ENCODE results near the gene NMNAT3. TPM values are rescaled to one million over a fixed set of nuclear protein-coding genes. Genes with fewer than 3 reads are reported as not detected.

The NMNAT3 gene
- polyA plus RNA-seq, 1 donor, result 5.2 TPM

DNA sequence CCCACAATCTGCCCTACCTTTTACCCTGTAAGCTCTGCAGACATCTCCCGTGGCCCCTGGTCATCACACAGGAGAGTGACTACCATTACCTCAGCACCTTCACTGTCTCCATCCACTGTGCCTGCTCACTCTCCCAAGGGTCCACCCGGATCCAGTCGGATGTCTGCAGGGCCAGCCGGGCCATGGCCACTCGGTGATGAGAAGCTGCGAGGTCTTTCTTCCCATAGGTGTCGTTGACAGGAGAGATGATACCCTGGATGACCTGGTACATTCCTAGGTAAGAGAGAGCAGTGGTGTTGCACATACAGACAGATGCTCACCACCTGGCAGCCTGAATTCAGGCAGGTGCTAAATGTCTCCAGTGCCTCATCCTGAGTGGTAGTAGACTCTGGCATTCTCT, 99.0 kb downstream of the NMNAT3 start:
- no peak for DNase-seq (ENCODE audit: low read depth)

DNA sequence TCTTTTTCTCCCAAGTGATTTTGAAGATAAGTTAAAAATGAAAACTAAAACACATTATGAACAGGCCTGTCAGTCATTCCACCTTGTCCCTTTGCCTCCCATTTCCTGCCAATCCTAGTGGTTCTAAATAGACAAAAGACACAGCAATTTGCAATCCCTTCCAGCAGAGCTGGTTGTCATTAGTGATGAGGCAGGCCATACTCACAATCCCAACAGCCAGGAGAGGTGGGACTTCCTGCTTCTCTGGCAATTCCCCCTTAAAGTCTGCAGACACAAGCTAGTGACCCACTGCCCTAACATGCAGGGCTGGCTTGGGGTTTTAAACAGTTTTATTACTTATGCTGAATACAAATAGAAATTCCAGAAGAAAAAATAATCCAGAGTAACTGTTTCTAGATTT, 99.9 kb downstream of the NMNAT3 start:
- DNase-seq (ENCODE audit: low read depth), result no peak

DNA sequence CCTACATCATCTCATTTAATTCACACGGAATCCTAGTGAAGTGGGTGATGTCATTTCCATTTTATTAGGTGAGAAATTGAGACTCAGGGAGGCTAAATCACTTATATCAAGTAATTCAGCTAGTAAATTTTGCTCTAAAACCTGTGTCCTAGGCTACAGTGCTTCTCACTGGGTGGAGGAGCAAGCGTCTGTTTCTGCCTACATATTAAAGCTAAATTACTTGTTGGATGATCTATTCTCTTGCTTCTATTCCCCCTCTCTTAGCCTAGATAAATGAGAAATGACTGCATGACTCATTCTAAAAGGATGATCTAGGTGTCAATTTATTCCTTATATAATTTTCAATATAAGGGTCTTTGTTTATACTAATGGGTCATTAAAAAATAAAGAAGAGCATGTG, 100.4 kb downstream of the NMNAT3 start:
- no peak for DNase-seq (ENCODE audit: low read depth)

DNA sequence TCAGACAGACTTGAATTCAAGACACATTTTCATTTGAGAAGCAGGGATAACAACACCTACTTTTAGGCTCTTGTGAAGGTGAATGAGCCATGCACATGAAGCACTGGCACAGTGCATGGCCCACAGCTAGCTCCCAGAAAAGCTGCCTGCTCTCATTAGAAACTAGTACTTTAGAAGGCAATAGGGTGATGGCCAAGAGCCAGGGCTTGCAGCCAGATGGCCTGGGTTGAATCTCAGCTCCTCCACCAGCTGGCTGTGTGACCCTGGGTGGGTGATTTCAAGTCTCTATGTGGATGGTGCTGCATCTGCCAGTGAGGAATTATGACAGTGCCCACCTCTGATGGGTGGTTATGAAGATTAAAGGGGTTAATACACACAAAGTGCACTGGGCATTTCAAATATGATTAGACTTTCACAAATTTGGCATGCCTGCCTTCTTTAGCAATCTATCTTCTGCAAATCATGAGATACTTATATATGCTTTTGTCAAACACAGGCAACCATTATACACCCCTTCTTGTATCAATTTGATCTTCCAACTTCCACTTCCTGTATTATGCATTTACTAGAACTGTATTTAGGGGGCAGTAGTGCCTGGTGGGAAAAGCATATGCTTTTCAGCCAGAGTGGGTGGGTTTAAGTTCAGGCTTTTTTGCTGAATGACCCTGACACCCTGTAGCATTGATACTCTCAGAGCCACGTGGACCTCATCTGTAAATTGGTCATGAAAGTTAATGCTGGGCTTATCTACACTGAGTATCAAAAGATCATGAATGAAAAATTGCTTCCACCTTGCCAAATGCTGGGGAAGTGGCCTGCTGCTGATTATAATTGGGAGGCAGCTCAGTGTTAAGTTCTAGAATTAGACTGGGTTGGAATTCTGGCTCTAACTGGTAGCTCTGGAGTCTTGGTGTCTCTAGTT, 103.5 kb downstream of the NMNAT3 start:
- no peak for DNase-seq (ENCODE audit: low read depth)

DNA sequence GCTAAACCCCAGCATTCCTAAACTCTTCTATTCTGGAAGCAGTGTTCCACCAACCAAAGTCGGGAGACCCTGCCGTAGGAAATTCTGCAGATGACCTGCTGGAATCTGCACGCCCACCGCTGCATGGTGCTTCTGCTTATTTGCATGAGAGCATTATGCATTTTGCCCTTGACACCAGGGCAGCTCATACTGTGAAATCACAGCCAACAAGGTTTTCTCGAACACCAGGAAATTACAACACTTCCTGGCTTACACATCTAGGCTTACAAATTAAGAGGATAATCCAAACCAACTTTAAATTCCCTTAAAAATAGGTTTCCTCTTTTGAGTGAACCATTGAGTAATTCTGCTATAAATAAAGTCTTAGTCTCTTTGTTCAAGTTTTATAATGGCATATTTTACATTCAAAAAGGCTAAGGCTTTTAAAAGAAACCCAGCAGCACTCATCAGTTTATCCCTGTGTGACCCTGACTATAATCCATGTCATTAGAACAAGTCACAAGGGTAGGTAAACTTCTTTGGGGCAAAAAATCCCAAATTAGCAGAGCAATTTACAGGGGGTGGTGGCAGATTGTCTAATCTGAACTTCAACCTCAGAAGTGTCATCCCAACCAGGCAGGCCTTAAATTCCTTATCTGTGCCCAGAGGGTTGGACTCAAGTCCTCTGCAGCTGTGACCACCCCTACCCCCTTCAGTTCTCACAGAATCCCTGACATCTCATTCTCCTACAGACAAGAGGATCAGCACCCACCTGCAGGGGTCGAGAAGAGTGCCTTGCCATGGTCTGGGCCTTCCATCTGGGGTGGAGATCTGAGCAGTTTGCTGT, 104.7 kb downstream of the NMNAT3 start:
- no peak for DNase-seq (ENCODE audit: low read depth)

DNA sequence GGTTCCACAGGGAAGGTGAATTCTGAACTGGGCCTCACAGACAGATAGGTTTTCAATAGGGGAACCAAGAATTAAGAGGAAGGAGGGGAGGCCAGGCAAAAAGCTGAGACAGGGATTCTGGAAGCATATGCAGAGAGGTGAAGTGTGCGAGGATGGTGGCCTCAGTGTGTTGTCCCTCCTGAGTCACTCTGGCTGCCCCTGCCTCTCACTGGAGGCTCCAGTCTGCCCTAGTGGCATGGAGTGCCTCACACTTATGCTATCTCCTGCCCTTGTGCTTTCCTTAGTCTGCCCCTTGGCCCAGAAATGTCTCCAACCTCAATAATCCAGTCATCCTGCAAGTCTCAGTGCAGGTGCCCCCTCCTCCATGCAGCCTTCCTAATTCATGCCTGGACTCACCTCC, 106.1 kb downstream of the NMNAT3 start:
- DNase-seq (ENCODE audit: low read depth), result no peak

DNA sequence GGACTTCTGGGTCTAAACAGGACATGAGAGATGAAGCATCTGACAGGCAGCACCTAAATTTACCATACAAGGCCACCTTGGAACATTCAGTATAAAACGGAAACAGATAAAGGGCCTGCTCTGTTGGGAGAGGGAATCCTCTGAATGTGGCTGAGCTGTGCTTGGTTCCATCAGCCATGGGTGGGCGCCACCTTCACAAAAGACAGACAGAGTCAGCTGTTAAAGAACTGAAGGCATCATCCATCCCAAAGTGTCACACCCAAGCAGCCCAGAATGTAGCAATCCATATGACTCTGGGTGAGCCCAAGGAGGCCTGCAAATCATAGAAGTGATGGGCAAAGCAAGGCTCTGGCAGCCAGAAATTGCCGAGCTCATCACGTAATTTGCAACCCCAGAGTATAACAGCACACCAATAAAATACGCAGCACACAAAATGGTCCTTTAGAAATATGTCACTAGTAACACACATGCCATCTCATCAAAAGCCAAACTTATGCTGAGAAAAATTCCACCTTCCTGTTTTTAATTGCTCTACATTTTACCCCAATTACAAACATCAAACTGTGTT, 113.4 kb downstream of the NMNAT3 start:
- DNase-seq (ENCODE audit: low read depth), result no peak

DNA sequence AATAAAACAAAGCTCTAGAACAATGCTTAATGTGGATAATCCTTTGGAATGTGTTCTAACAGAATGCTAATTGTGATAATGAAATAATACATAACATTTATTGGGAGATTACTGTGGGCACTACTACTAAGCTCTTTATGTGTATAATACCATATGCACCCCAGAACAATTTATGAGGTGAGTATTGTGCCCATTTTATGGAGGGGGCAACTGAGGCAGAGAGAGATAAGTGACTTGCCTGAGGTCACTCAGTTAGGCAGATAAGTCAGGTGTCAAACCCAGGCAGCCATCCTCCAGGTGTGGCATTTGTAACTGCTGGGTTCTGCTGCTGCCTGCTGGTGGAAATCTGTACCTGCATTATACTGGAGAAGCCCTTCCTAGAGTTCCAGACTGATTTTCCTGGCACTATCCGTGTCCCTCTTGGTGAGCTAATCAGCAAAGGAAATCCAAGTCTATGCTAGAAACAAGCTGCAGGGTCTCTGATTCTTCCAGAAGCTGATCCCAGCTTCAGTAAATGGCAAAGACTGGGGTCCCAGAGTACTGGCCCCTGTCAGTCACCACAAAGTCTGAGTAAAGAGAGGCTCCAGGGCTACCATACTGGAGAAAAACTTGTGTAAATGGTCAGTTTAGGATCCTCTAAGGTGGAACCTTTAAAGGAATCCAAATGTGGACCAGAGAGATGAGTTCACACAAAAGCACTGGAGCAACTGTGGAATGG, 115.7 kb downstream of the NMNAT3 start:
- DNase-seq (ENCODE audit: low read depth), result no peak

DNA sequence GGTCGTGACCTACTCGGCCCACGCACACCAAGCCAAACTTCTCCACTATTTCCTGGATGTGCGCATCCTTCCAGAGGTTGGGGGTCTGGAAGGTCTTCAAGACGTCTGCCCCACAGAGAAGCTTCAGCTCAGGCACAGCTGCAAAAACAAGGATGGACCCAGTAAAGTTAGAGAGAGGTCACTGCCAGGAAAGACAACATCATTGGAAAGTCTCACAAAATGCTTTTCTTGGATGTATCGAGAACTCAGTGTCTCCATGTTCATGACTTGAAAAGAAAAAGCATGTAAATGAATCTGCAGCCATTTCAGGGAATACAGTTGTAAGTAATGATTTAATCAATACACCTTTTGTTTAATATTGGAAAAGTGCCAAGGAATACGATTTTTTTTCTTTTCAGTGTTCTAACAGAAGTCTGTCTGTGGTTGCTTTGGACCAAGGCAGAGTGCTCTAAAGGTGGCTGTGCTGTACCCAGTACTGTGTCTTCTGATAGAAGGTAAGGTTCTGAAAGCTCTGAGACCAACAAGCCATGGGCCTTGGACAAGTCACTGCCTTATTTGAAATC, 116.4 kb downstream of the NMNAT3 start:
- no peak for DNase-seq (ENCODE audit: low read depth)

DNA sequence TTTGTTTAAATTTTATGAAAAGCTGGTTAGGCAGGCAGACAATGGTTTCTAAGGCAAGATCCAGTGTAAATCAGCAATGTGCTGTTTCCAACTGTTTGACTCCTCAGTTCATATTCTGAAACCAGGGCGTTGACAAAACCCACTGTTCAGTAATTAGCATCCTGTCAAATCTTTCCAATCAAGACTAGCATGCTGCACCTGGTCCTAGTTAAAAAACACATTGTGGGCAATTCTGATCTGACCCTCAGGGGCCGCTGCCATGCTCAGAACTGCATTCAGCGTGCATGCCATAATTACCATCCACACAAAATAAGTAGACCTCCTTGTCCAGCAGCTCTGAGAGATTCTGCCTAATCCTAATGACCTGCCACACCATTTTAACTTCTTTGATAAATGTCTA, 117.4 kb downstream of the NMNAT3 start:
- no peak for DNase-seq (ENCODE audit: low read depth)

DNA sequence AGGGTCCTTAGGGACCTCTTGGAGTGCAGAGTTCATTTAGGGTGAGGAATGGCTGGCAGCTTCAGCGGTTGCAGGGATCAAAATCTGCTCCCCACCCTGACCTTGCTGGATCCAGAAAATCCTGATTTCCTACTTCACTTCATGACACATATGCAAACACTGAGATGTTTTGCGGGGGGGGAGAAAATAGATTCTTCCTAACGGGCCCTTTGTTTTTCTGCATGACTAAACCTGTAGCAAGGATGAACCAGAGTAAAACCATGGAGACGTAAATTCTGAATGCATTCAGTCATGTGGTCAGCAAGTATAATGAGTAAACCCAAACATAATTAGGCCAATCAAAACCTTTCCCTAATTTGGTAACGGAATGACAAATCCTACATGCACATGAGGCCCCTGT, 118.2 kb downstream of the NMNAT3 start:
- no peak for DNase-seq (ENCODE audit: low read depth)

DNA sequence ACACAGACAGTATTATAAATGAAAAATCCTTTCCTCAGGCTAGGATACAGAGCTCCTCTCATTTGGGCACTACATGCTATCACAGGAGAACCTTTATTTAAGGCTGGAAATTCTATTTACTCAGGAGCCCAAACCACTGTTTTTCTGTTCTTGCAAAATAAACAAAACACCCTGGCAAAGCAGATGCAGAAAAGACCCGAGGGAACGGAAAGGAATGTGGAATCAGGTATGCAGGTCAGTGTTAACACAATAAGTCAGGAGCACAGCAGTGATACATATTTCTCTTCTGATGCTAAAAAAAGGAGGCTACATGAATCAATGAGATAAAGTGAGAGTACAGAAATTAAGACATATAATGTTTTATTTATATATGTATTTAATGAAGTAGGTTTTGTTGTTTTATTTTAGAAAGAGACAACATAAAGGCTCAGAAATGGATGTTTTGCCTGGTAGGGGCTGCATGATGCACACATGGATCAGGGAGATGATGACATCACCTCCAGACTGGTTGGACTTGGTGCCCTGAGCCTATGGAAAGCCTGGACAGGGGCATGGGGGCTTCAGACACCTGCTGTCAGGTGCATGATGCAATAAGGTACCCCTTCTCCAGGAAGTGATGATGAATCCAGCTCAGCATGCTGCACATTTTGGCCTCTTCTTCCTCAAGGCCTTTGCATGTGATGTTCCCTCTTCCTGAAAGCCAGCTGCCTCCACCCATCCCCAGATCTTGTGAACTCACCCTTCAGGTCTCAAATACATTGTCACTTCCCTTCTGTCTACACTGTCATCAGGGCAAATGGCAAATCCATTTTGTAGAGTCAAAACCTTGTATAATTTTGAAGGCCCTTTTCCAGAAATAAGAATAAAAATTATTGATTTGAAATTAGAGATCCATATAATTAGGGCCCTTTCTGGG, 119.2 kb downstream of the NMNAT3 start:
- no peak for DNase-seq (ENCODE audit: low read depth)

DNA sequence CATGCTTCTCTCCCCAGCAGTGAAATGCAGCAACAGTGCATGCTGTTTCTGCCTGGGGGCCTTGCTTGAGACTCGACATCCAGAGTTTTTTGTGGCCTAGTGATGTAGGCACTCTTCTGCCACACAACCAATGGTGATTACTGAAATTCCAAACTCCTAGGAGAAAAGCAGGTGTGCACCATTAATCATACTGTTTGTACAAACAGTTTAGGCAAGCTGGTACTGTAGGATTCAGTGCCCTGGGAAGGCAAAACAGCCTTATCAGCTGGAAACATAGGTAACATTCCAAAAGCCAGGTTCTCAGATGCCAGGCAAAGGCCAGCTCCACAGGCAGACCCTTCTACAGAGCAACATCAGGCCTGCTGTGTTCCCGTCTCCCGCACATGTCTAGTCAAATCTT, 120.7 kb downstream of the NMNAT3 start:
- no peak for DNase-seq (ENCODE audit: low read depth)

DNA sequence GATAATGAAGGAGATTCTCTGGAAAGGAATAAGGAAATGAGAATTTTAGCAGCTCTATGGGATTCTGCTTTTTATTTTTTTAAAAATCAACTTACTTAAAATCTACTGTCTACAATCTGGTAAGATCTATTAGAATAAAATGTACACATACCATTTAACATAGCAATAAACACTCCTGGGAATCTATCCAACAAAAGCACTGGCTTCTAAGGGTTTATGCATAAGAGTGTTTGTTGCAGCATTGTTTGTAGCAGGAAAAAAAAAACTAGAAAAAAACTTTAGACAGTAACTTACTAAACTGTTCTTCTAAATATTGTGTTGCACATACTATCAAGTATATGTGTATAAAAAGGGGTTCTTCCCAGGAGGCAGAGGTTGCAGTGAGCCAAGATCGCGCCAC, 122.5 kb downstream of the NMNAT3 start:
- no peak for DNase-seq (ENCODE audit: low read depth)

DNA sequence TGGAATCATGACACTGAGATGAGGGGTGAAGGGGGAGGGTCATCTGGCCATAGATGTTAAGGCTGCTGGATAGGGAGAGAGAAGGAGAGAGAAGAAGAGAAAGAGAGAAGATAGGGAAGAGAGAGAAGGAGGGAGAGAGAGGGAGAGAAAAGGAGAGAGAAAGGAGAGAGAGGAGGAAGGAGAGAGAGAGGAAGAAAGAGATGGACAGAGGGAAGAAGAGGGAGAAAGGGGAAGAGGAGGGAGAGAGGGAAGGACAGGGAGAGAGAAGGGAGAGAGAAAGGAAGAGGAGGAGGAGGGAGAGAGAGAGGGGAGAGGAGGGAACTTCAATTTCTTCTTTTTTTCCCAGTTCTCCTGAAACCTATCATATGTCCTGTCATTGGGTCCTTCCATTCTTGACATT, 123.1 kb downstream of the NMNAT3 start:
- no peak for DNase-seq (ENCODE audit: low read depth)

DNA sequence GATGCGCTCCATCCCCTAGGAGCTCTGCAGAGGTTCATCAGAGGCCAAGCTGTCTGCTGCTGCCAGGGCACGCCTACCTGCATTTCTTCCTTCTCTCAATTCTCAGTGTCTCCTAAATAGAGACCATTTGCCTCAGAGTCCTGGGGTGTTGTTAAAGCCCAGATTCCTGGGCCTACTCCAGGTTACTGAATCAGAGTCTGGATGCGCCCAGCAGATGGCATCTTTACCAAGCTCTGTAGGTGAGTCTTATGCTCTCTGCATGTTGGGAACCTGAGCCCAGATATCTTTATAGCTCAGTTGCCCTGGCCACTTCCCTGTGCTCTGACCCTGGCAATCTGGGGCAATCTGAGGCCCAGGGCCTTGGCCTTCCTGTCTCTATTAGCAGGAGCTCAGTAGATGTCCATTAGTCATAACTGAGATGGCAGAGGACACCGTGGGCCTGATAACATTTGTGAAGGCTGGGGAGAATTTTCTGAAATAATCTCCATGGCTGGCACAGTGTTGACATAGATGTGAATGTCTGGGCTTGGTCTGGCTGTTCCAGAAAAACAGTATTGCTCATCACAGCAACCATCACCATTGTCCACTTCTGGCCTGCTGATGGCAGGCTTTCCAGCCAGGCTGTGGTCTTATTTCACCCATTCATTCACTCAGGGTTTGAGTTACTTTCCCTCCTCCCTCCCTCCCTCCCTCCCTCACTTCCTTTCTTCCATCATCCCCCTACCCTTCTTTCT, 125.0 kb downstream of the NMNAT3 start:
- DNase-seq (ENCODE audit: low read depth), result no peak

DNA sequence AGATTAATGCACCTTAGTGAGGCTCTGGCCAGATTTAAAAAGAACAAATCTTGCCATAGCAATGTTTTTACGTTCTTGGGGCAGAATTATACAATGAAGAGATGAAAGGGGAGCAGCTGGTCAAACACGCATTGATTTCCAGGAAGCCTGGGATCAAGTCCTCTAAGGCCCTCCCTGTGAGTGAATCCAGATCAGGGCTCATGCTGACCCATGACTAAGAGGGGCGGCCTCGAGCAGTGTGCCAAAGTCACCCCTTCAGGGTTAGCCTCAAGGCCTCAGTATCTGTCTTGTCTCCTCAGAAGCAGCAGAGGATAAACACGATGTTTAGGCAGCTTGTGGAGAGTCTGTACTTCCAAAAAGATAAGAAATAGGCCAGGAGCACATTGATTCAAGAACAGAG, 129.0 kb downstream of the NMNAT3 start:
- no peak for DNase-seq (ENCODE audit: low read depth)

DNA sequence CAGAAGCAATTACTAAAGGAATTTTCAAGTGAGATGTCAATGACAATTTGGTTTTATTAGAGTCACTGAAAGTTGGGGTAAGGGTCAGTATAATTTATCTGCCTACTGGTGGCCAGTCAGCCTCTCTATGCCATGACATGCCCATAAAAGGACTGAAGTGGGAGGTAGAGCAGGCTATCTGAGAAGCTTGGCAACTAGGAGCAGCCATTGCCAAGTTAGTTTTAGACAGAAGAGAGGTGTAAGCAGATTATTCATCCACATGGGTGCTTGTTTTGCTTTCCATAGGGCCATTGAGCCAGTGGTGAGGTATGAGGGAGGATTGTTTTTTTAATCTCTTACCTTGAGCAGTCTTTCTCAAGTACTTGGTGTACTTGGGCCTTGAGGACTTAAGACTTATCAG, 130.1 kb downstream of the NMNAT3 start:
- no peak for DNase-seq (ENCODE audit: low read depth)

DNA sequence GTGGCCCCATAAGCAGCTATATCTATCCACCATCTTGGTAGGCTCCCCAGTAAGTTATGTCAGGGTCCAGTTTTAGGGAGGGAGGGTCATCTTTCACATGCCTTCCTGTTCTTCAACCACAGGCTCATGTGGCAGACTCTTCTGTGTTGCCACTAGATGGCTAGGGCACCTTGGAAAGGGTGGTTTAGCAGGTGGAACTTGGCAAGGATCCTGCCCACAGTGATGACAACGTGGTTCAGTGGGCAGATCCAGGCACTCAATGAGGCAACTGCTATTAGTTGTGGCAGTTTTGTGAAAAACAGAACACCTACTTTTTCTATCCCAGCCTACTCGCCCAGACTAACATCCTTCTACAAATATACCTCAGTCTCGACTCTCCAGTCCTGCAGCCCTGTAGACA, 131.0 kb downstream of the NMNAT3 start:
- DNase-seq (ENCODE audit: low read depth), result no peak

All from forelimb muscle (tissue), 1 donor.